ENCODE data around the gene ARHGAP25. TPM values are rescaled to one million over a fixed set of nuclear protein-coding genes. Genes with fewer than 3 reads are reported as not detected.

The ARHGAP25 gene
- total and polyA plus RNA-seq, 11 donors, result 2.6 to 27.9 (median 4.8) TPM

- WGBS, 4 donors, result 92 to 96% (median 94%) methylated on average over 2 of the region's 2 CpGs
- intact Hi-C loops (cut with DNase I), result no loop called here
- TF ChIP-seq POLR2A (IDR thresholded peaks at IDR 0.05) (no peak), CTCF (IDR thresholded peaks at IDR 0.05) (no peak)
These were observed 110.4 kb downstream of the ARHGAP25 start for GRCh38 chr2:68845043-68845442.

GRCh38 chr2:68846091-68846490, 111.5 kb downstream of the ARHGAP25 start:
- H3K27ac ChIP-seq, result no peak overlapping the region
- intact Hi-C loops (cut with DNase I), result no loop called here
- H3K4me3 ChIP-seq, result no peak overlapping the region
- no peaks in the 10 kb centered on the region for H3K9me3 ChIP-seq
- ATAC-seq, result no peak
- TF ChIP-seq POLR2A (IDR thresholded peaks at IDR 0.05), result no peak
- no peak for TF ChIP-seq CTCF (IDR thresholded peaks at IDR 0.05)
- H3K27me3 ChIP-seq, result peaks cover 0 to 23% (median 0%) of the 10 kb centered on the region in 9 donors
- H3K36me3 ChIP-seq, result no peaks in the 10 kb centered on the region
- 33 to 63% (median 39%) methylated on average over 3 of the region's 3 CpGs for WGBS, 4 donors
- H3K4me1 ChIP-seq, result no peaks in the 10 kb centered on the region
- no peak for DNase-seq

More at GRCh38 chr2:68845043-68845442, 110.4 kb downstream of the ARHGAP25 start:
- no peak overlapping the region for H3K4me3 ChIP-seq
- H3K9me3 ChIP-seq, result no peaks in the 10 kb centered on the region
- peaks cover 0 to 16% (median 0%) of the 10 kb centered on the region in 9 donors for H3K27me3 ChIP-seq
- no peak for DNase-seq
- no peak overlapping the region for H3K27ac ChIP-seq
- H3K4me1 ChIP-seq, result no peaks in the 10 kb centered on the region
- ATAC-seq, result no peak
- H3K36me3 ChIP-seq, result no peaks in the 10 kb centered on the region

- Histone ChIP-seq H3K27ac (no peak overlapping the region), H3K4me3 (no peak overlapping the region), H3K9me3 (no peaks in the 10 kb centered on the region), H3K4me1 (no peaks in the 10 kb centered on the region), H3K36me3 (no peaks in the 10 kb centered on the region), H3K27me3 (peaks cover 0 to 23% (median 0%) of the 10 kb centered on the region in 9 donors)
- no peak for TF ChIP-seq POLR2A (IDR thresholded peaks at IDR 0.05)
- ATAC-seq (no peak), DNase-seq (no peak)
- intact Hi-C loops (cut with DNase I), result no loop called here
These were observed 113.1 kb downstream of the ARHGAP25 start for GRCh38 chr2:68847751-68848150.

- Histone ChIP-seq H3K4me1 (peaks cover 0 to 10% (median 0%) of the 10 kb centered on the region in 12 donors), H3K36me3 (no peaks in the 10 kb centered on the region), H3K27ac (no peak overlapping the region), H3K9me3 (no peaks in the 10 kb centered on the region), H3K4me3 (no peak overlapping the region), H3K27me3 (peaks cover 0 to 23% (median under 1%) of the 10 kb centered on the region in 9 donors)
- intact Hi-C loops (cut with DNase I), result no loop called here
- ATAC-seq, result no peak
- DNase-seq, result no peak
- TF ChIP-seq POLR2A (IDR thresholded peaks at IDR 0.05) (no peak), CTCF (IDR thresholded peaks at IDR 0.05) (no peak)
- WGBS, 4 donors, result 64 to 67% (median 66%) methylated on average over 4 of the region's 4 CpGs
These were observed 115.0 kb downstream of the ARHGAP25 start for GRCh38 chr2:68849579-68850030.

- H3K9me3 ChIP-seq, result no peaks in the 10 kb centered on the region
- WGBS, 4 donors, result 65 to 86% (median 78%) methylated on average over 3 of the region's 3 CpGs
- intact Hi-C loops (cut with DNase I), result no loop called here
- TF ChIP-seq CTCF (IDR thresholded peaks at IDR 0.05), result no peak
- no peak for TF ChIP-seq POLR2A (IDR thresholded peaks at IDR 0.05)
- H3K4me3 ChIP-seq, result no peak overlapping the region
- no peak overlapping the region for H3K27ac ChIP-seq
- peaks cover 0 to 27% (median 3%) of the 10 kb centered on the region in 9 donors for H3K27me3 ChIP-seq
- no peak for DNase-seq
- ATAC-seq, result no peak
- peaks cover 0 to 10% (median 0%) of the 10 kb centered on the region in 12 donors for H3K4me1 ChIP-seq
- H3K36me3 ChIP-seq, result no peaks in the 10 kb centered on the region
These were observed 115.9 kb downstream of the ARHGAP25 start for GRCh38 chr2:68850524-68850923.

All from heart left ventricle (tissue), 16 donors.